HEK293T (cell line): ENCODE data around the gene SLCO3A1.

Experiments
- CTCF ChIA-PET: fragments of 350-600 bp; formaldehyde crosslinking; extraction: SDS; loops from one replicate; lab custom pipeline; 2021; ENCODE audit warnings: antibody characterized with exemption, inconsistent platforms; lab: Yijun Ruan, JAX
- POLR2A ChIA-PET: fragments of 350-600 bp; formaldehyde crosslinking; extraction: SDS; loops from one replicate; lab custom pipeline; 2020; ENCODE audit warnings: antibody characterized with exemption, inconsistent platforms; lab: Yijun Ruan, JAX
- DNase-seq: peaks from one replicate; pipeline ENCODE4 v3.0.0; 2012; ENCODE audit warnings: mixed read lengths; ENCODE audit errors: extremely low spot score
- ARNT ChIP-seq: fragments of 450-650 bp; IDR thresholded peaks from 2 replicates; pipeline ENCODE4 v1.6.1; 2017; ENCODE audit warnings: mild to moderate bottlenecking
- BHLHE40 ChIP-seq: fragments of 450-650 bp; IDR thresholded peaks from 2 replicates; pipeline ENCODE4 v1.6.1; 2016; ENCODE audit warnings: mild to moderate bottlenecking, moderate library complexity, borderline replicate concordance
- CTBP1 ChIP-seq: fragments of 450-650 bp; IDR thresholded peaks from 2 replicates; pipeline ENCODE4 v1.6.1; 2016; ENCODE audit warnings: borderline replicate concordance
- ELF4 ChIP-seq: fragments of 450-650 bp; IDR thresholded peaks from 2 replicates; pipeline ENCODE4 v1.6.1; 2017; ENCODE audit warnings: antibody characterized with exemption
- FOXA1 ChIP-seq: fragments of 450-650 bp; IDR thresholded peaks from 2 replicates; pipeline ENCODE4 v1.6.1; 2016; ENCODE audit warnings: mild to moderate bottlenecking
- FOXK2 ChIP-seq: fragments of 450-650 bp; IDR thresholded peaks from 2 replicates; pipeline ENCODE4 v1.6.1; 2016; ENCODE audit warnings: mild to moderate bottlenecking
- FOXM1 ChIP-seq: fragments of 450-650 bp; IDR thresholded peaks from 2 replicates; pipeline ENCODE4 v1.6.1; 2017; ENCODE audit warnings: mild to moderate bottlenecking, borderline replicate concordance
- HDGF ChIP-seq: fragments of 450-650 bp; IDR thresholded peaks from 2 replicates; pipeline ENCODE4 v1.6.1; 2017; ENCODE audit warnings: antibody characterized with exemption, borderline replicate concordance
- L3MBTL2 ChIP-seq: fragments of 450-650 bp; conservative IDR thresholded peaks from 2 replicates; pipeline ENCODE4 v1.6.1; 2016; ENCODE audit warnings: mild to moderate bottlenecking
- LEF1 ChIP-seq: fragments of 450-650 bp; IDR thresholded peaks from 2 replicates; pipeline ENCODE4 v1.6.1; 2017; ENCODE audit warnings: mild to moderate bottlenecking, borderline replicate concordance
- NFRKB ChIP-seq: fragments of 450-650 bp; IDR thresholded peaks from 2 replicates; pipeline ENCODE4 v1.6.1; 2016; ENCODE audit warnings: mild to moderate bottlenecking, moderate library complexity
- PKNOX1 ChIP-seq: fragments of 450-650 bp; IDR thresholded peaks from 2 replicates; pipeline ENCODE4 v1.6.1; 2016
- SP1 ChIP-seq: fragments of 450-650 bp; IDR thresholded peaks from 2 replicates; pipeline ENCODE4 v1.6.1; 2017
- SUZ12 ChIP-seq: fragments of 450-650 bp; IDR thresholded peaks from 2 replicates; pipeline ENCODE4 v1.6.1; 2016; ENCODE audit warnings: mild to moderate bottlenecking
- TARDBP ChIP-seq: fragments of 450-650 bp; IDR thresholded peaks from 2 replicates; pipeline ENCODE4 v1.6.1; 2016
- ZNF384 ChIP-seq: fragments of 450-650 bp; IDR thresholded peaks from 2 replicates; pipeline ENCODE4 v1.6.1; 2016

SLCO3A1 gene

GRCh38 chr15:92153620-92154019 lies 300.1 kb downstream of the SLCO3A1 start:
- CTCF ChIA-PET = no interaction called here
- POLR2A ChIA-PET = no interaction called here
- TF ChIP-seq BHLHE40 = no peak
- no peak for TF ChIP-seq HDGF
- no peak for TF ChIP-seq SUZ12
- TF ChIP-seq ZNF384 = no peak
- TF ChIP-seq LEF1 = no peak
- no peak for TF ChIP-seq FOXA1
- TF ChIP-seq ARNT = no peak
- TF ChIP-seq CTBP1 = no peak
- TF ChIP-seq SP1 = no peak
- TF ChIP-seq NFRKB = no peak
- no peak for TF ChIP-seq TARDBP
- TF ChIP-seq L3MBTL2 = no peak
- no peak for TF ChIP-seq FOXM1
- no peak for TF ChIP-seq FOXK2
- no peak for TF ChIP-seq ELF4
- no peak for DNase-seq

- DNase-seq = peak; percentile 12
- TF ChIP-seq ARNT (peak; percentile 80), SP1 (no peak), PKNOX1 (peak; percentile 24; the same call in 1 of the 2 replicates), BHLHE40 (no peak), FOXM1 (no peak), CTBP1 (peak; percentile 71; the same call in 1 of the 2 replicates)
- CTCF ChIA-PET = no interaction called here
- POLR2A ChIA-PET = no interaction called here
These were observed 302.4 kb downstream of the SLCO3A1 start for GRCh38 chr15:92155934-92156333.

GRCh38 chr15:92157666-92158298 lies 304.3 kb downstream of the SLCO3A1 start:
- ChIA-PET POLR2A (no interaction called here), CTCF (no interaction called here)
- no peak for DNase-seq
- TF ChIP-seq FOXM1 (no peak), PKNOX1 (no peak), HDGF (no peak), SP1 (no peak), TARDBP (no peak), ELF4 (no peak), LEF1 (no peak), CTBP1 (no peak), SUZ12 (no peak), BHLHE40 (no peak), ZNF384 (no peak), FOXA1 (no peak), FOXK2 (no peak), L3MBTL2 (no peak), NFRKB (no peak), ARNT (no peak)

GRCh38 chr15:92158426-92158825 lies 304.9 kb downstream of the SLCO3A1 start:
- ChIA-PET CTCF (no interaction called here), POLR2A (no interaction called here)
- no peak for DNase-seq
- TF ChIP-seq ARNT (no peak), HDGF (no peak), ZNF384 (no peak), FOXM1 (no peak), SUZ12 (no peak), LEF1 (no peak), BHLHE40 (no peak), ELF4 (no peak), CTBP1 (no peak), TARDBP (no peak), L3MBTL2 (no peak)

- no peak for DNase-seq
- TF ChIP-seq LEF1 = no peak
- CTCF ChIA-PET = no interaction called here
- POLR2A ChIA-PET = no interaction called here
These were observed 306.0 kb downstream of the SLCO3A1 start for GRCh38 chr15:92159481-92159880.

GRCh38 chr15:92159906-92160841 lies 306.7 kb downstream of the SLCO3A1 start:
- no peak for DNase-seq

More at GRCh38 chr15:92159906-92160841, 306.7 kb downstream of the SLCO3A1 start:
- TF ChIP-seq NFRKB = no peak
- no peak for TF ChIP-seq ZNF384
- no peak for TF ChIP-seq SUZ12
- TF ChIP-seq FOXM1 = no peak
- no peak for TF ChIP-seq TARDBP
- no peak for TF ChIP-seq PKNOX1
- no peak for TF ChIP-seq CTBP1
- TF ChIP-seq L3MBTL2 = no peak
- no peak for TF ChIP-seq HDGF
- CTCF ChIA-PET = no interaction called here
- POLR2A ChIA-PET = no interaction called here
